Heart left ventricle (tissue), 13 donors: Measurements from ENCODE around the gene MRPS23.

Experiments used
- CTCF ChIP-seq, 12 donors: fragments of 200-600 bp; sonication (generic) in 4 of 12; IDR thresholded peaks; one replicate each; pipeline versions ENCODE4 v1.5.0 to v1.8.0; 2018 to 2022; ENCODE audit warnings: antibody characterized with exemption in 12 of 12, mild to moderate bottlenecking in 5 of 12
- POLR2A ChIP-seq, 2 donors: fragments of 450-650 bp; IDR thresholded peaks; one replicate each; pipeline ENCODE4 v1.6.1; 2017; ENCODE audit warnings: antibody characterized with exemption in 2 of 2, mild to moderate bottlenecking in 2 of 2, moderate library complexity in 2 of 2
- donor health status: ischemic (EF 13 %, LVEDD 7.1; RV severe dilation, severe dysfunction).
- donor health status: DM: no; HTN: yes; CAD: no.
- donor health status: DM: no; HTN: no; CAD: no.
- donor health status: ischemic (EF 25% LVEDD 6.9; RV normal size, moderate dysfunction).
- donor health status: ischemic (EF 25% LVEDD 5.7; RV mildly dilated, moderate dysfunction).
- donor health status: ischemic (EF 35%, LVEDD 5.7; RV mildly dilated, moderate dysfunction).
- donor health status: nonischemic (EF 11% LVEDD 7.7; RV severe dilation, severe dysfunction).
- donor health status: DM: yes; HTN: yes; CAD: no.
- donor health status: PGD.
- donor health status: ischemic (EF 29% LVEDD 5.4; RV normal size, mild dysfunction).
- donor health status: nonischemic (EF 23%, LVEDD 6.1; RV moderate dilation, normal function).

- TF ChIP-seq CTCF (IDR thresholded peaks at IDR 0.05) (no peak), POLR2A (IDR thresholded peaks at IDR 0.05) (no peak)
Measured at GRCh38 chr17:57823469-57824401, 26.1 kb downstream of the MRPS23 start.
